A172 (cell line): Measurements from ENCODE around the gene CXXC5. TPM values are rescaled to one million over a fixed set of nuclear protein-coding genes. Genes with fewer than 3 reads are reported as not detected.
A peak's percentile ranks its signal among the peaks of the same experiment; 100 is the strongest.

Experiments
- DNase-seq: peaks from one replicate; pipeline ENCODE4 v3.0.0-alpha.2; 2015; ENCODE audit warnings: low spot score
- total RNA-seq: library from RNA; depleted of rRNA; stranded (reverse); fragments of >200 nt; shearing (Covaris generic); gene quantifications from 2 replicates; pipeline ENCODE4 v1.2.3, GENCODE V29; 2014

CXXC5 gene
- total RNA-seq, 1 experiment from 2014 or later = 189 TPM

DNA sequence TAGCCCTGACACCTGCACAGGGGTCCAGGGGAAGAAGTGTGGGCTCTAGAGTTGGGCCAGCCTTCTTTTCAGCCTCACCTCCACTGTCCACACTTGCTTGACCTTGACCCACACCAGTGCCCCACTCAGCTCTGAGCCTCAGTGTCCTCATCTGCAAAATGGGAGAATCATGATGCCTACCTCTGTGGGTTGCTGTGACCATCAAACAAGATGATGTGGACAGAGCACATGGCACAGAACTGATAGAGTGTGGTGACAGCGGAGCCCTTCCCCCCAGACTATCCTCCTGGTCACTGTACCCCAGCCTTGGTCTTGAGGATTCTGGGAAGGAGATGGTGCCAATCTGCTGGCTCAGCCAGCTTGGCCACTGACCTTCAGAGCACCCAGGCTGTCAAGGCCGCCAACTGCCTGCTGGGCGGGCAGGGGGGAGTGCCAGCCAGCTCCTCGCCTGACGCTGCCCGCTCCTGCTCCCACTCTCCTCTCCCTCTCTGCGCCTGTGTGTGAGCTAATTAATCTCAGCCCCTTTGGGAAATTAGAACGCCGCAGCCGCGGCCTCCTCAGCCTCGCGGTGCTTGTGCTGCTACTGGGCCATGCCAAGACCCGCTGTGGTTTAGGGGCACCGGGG, 16.7 kb downstream of the CXXC5 start:
- DNase-seq = no peak

DNA sequence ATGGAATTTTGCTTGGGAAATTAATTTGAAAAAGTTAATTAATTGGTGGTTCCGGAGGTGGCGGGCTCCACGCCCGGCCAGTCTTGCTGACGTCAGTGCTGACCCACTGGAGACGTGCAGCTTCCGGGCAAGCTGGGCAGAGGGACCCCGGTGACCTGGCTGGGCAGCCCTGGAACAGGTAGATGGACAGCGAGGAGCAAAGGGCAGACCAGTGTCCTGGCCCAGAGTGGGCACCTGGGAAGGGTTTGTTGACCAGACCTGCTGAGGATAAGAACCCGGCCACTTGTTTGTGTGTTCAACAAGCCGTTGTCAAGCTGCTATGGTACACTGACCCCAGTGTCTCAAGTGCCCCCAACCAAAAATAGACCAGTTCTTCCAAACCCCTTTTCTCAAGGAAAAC, 17.5 kb downstream of the CXXC5 start:
- DNase-seq = no peak

DNA sequence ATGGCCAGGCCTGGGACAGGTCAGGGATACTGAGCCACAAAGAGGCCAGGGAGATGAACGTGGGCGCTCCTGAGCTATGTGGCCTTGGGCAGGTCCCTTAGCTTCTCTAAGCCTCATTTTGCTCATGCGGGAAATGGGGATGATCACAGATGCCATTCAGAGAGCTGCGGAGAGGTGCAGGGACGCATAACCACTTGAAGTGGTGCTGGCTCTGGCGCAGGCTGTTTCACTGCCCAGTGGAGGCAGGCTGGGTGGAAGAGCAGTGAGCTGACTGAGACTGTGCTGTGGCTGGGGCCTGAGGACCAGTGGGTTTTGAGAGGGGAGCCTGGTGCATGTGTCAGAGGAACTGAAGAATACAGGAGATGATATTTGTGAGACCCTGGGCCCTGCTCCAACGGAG, 18.4 kb downstream of the CXXC5 start:
- no peak for DNase-seq

- peak; percentile 72 for DNase-seq
These were observed 19.0 kb downstream of the CXXC5 start for GRCh38 chr5:139667001-139667729.

- DNase-seq = no peak
These were observed 19.5 kb downstream of the CXXC5 start for GRCh38 chr5:139667730-139668063.

GRCh38 chr5:139668064-139668880, 20.1 kb downstream of the CXXC5 start:
- no peak for DNase-seq

DNA sequence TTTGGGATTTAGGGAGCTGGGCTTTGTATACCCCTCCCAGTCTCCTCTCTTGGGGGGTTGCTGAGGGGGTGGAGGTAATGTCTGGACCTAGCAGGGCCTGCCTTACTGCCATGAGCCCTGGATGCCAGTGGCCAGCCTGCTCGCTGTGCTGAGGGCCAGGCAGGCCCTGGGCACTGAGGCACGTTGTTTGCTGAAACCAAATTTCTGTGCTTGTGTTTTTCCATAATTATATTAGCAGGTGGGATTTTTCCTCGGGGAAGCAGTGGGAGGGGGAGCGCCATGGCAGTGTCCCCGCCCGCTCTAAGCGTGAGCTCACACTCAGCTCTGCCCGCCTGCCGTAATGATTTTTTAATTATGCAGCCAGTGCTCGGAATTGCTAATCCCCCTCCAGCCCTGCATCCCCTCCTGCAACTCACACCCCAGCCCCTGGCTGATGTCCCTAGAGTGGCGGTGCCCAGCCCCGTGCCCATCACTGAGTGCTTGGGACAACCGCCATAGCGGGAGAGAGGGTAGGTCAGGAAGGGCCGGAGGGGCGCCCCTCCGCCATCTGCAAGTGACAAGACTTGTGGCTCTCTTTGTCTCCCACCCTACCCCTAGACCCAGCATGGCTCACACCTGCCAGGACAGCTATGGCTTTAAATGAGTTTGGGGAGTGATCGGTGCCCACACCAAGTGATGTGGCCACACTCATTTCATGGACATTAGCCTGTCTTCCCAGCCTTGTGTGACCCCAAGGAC, 20.9 kb downstream of the CXXC5 start:
- DNase-seq = no peak

DNA sequence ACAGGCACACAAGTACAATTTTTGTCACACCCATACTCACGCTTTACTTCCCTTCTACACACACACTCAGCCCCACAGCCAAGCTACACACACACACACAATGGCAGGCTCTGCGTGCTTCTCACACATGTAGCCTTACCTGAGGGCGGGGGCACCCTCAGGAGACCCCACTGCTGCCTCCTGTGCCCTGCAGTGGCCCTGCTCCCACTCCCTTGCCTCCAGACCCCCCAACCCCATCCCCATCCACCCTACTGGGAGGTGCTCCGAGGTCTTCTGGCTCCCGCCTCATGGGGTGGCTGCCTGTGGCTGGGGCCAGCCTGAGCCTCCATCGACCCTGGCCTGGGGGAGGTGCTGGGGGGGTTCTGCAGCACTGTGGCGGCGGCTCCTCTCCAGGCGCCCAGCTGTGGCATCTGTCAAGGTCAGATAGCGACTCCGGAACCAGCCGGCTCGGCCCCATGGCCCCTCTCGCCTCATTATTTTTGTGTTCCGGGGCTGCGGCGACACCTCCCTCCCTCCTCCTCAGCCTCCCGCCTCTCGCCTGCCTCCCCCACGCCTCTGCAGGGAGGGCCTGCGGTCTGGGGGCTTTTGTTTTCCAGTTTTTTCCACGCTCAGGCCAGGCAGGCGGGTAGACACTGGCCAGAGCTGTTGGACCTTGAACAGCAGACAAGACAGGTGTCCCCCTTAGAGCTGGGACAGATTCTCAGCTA, 21.7 kb downstream of the CXXC5 start:
- DNase-seq = no peak

DNA sequence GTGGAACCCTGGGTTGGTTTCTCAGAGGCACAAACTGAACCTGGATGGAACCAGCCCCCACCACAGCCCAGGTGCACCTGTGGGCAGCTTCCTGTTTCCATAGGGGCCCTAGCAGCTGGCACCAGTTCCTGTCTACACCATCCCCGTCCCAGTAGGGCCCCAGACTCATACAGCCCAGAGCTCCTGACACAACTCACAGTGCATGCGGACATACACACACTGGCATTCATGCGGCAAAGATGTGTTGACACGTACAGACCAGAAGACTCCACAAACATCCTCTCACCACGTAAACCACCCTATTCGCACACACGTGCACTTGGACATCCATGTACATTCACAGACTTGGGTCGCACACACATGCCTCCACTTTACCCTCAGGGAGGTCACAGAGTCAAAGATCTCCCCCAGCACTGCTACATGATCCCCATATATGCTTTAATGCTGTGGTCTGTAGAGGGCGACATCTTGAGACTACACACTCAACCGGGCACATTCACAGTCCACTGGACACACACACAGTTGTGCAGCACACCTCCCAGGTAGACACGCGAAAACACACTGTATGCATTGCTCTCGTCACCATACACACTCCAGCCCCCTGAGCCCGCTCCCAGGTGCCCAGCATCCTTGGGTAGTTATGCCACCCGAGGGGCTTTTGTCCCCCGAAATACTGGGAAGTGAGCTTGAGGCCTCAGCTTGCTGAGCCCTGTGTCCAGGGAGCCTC, 22.4 kb downstream of the CXXC5 start:
- no peak for DNase-seq

- DNase-seq = no peak
These were observed 23.1 kb downstream of the CXXC5 start for GRCh38 chr5:139671096-139671841.

- no peak for DNase-seq
These were observed 27.1 kb downstream of the CXXC5 start for GRCh38 chr5:139675213-139675612.

DNA sequence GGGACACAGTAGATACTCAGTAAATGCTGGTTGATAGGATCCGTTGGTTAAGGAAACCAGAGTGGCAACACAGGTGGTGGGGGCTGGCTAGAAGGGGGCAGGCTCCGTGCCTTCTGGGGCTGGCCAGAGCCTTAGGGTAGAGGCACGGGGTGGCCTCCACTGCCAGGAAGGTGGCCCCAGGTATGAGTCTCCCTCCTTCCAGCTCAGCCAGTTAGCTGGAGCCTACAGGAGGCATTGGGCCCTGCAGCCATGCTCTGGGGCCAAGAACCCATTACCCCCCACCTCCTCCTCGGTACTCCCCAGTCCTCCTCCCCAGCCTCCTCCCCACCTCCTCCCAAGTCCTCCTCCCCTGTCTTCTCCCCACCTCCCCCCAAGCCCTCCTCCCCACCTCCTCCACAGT, 27.7 kb downstream of the CXXC5 start:
- no peak for DNase-seq

DNA sequence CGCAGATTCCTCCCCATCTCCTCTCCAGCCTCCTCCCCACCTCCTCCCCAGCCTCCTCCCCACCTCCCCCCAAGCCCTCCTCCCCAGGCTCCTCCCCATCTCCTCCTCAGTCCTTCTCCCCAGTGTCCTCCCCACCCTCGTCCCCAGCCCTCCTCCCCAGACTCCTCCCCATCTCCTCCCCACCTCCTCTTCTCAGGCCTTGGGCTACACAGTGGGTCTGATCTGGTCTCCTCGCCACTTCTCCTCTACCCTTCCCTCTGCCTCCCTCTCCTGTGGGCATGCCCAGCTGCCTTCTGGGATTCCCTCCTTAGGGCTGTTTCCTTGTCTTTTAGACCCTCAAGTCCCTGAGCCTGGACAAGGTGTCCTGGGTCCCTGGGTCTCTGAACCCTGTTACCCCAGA, 28.3 kb downstream of the CXXC5 start:
- DNase-seq = no peak

- DNase-seq = no peak
These were observed 29.0 kb downstream of the CXXC5 start for GRCh38 chr5:139676951-139677735.

GRCh38 chr5:139677736-139678613, 29.8 kb downstream of the CXXC5 start:
- no peak for DNase-seq

DNA sequence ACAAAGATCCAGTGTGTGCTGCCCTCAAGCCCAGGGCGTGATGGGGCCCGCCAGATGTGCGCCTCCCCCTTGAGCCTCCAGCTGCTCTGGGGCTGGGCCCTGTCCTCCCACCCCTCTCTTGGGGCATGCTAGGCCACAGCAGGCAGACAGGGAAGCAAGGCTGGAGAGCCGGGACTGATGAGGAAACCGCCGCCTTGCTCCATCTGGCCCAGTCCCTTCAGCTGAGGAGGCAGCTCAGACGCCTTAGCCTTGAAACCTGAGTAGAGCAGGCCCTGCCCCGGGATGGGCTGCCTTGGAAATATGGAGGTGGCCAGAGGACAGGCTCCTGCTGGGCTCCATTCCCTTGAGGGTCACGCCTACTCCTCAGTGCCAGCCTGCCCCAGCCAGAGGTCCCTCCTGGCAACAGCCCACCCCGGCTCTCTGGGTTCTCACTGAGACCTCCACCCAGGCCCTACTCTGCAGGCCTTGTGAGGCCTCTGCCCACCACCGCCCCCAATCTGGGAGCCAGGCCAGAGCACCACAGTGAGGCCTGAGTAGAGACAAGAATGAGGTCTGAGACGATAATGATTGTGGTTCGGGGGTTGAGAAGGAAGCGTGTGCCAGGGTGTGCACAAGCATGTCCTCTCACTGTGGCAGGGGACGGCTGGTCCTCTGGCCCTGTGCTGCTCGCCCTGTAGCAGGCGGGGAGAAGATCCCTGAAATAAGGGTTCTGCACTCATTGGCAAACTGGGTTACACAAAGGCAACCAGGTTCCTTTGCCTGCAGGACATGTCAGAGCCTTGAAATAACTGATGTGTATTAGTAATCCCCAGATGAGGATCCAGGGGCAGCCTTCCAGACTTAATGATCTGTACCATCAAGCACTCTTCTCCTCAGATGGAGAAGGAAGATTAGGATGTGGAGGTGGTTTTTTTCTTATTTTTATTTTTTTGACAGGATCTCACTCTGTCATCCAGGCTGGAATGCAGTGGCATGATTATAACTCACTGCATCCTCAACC, 30.9 kb downstream of the CXXC5 start:
- no peak for DNase-seq
